ENCODE data around the gene ELOB.

The ELOB gene

DNA sequence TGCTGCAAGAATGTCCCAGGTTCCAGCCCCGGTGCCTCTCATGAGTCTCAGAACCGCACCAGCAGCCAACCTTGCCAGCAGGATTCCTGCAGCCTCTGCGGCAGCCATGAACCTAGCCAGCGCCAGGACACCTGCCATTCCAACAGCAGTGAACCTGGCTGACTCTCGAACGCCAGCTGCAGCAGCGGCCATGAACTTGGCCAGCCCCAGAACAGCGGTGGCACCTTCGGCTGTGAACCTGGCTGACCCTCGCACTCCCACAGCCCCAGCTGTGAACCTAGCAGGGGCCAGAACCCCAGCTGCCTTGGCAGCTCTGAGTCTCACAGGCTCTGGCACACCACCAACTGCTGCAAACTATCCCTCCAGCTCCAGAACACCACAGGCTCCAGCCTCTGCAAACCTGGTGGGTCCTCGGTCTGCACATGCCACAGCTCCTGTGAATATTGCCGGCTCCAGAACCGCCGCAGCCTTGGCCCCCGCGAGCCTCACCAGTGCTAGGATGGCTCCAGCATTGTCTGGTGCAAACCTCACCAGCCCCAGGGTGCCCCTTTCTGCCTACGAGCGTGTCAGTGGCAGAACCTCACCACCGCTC lies 9.8 kb downstream of the ELOB start:
- no peak for DNase-seq (ENCODE audit: low spot score)

GRCh38 chr16:2766430-2767139 lies 10.5 kb downstream of the ELOB start:
- no peak for DNase-seq (ENCODE audit: low spot score)

- DNase-seq (ENCODE audit: low spot score), result no peak
Observed at GRCh38 chr16:2765462-2766404, 11.3 kb downstream of the ELOB start.

DNA sequence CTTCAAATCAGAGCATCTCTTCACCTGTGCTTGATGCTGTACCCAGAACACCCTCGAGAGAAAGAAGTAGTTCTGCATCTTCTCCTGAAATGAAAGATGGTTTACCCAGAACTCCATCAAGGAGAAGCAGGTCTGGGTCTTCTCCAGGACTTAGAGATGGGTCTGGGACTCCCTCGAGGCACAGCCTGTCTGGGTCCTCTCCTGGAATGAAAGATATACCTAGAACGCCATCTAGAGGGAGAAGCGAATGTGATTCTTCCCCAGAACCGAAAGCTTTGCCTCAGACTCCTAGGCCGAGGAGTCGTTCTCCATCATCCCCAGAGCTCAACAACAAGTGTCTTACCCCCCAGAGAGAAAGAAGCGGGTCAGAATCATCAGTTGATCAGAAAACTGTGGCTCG lies 12.4 kb downstream of the ELOB start:
- DNase-seq (ENCODE audit: low spot score), result no peak

- DNase-seq (ENCODE audit: low spot score), result no peak
Observed at GRCh38 chr16:2763173-2763572, 13.9 kb downstream of the ELOB start.

DNA sequence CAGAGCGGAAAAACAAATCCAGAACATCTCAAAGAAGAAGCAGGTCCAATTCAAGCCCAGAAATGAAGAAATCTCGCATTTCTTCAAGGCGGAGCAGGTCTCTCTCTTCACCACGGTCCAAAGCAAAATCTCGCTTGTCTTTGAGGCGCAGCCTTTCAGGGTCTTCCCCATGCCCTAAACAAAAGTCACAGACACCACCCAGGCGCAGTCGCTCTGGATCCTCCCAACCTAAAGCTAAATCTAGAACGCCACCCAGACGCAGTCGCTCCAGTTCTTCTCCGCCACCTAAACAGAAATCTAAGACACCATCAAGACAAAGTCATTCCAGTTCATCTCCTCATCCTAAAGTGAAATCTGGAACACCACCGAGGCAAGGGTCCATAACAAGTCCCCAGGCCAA lies 14.4 kb downstream of the ELOB start:
- no peak for DNase-seq (ENCODE audit: low spot score)

DNA sequence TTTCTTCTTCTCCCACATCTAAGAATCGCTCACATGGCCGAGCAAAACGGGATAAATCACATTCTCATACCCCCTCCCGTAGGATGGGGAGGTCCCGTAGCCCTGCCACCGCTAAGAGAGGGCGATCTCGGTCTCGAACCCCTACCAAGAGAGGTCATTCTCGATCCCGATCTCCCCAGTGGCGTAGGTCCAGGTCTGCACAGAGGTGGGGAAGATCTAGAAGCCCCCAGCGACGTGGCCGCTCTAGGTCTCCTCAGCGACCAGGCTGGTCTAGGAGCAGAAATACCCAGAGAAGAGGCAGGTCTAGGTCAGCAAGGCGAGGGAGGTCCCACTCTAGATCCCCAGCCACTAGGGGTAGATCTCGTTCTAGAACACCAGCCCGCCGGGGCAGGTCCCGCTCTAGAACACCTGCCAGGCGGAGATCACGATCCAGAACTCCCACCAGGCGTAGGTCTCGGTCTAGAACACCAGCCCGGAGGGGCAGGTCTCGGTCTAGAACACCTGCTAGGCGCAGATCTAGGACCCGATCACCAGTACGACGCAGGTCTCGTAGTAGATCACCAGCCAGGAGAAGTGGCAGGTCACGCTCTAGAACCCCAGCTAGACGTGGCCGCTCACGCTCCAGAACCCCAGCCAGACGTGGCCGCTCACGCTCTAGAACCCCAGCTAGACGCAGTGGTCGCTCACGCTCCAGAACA lies 15.0 kb downstream of the ELOB start:
- no peak for DNase-seq (ENCODE audit: low spot score)

DNA sequence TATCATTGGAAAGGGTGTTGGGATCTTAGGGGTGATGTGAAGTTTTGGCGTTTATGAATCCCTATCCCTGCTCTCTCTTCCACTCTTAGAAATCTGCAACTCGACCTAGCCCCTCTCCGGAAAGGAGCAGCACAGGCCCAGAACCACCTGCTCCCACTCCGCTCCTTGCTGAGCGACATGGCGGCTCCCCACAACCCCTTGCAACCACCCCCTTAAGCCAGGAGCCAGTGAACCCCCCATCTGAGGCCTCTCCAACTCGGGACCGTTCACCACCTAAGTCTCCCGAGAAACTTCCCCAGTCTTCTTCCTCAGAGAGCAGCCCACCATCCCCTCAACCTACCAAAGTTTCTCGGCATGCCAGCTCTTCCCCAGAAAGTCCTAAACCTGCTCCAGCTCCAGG lies 15.6 kb downstream of the ELOB start:
- no peak for DNase-seq (ENCODE audit: low spot score)

- DNase-seq (ENCODE audit: low spot score), result no peak
Observed at GRCh38 chr16:2757344-2757743, 19.7 kb downstream of the ELOB start.

GRCh38 chr16:2756288-2757015 lies 20.6 kb downstream of the ELOB start:
- no peak for DNase-seq (ENCODE audit: low spot score)

GRCh38 chr16:2755158-2755557 lies 21.9 kb downstream of the ELOB start:
- no peak for DNase-seq (ENCODE audit: low spot score)

GRCh38 chr16:2753733-2754020 lies 23.4 kb downstream of the ELOB start:
- peak; percentile 52 for DNase-seq (ENCODE audit: low spot score)

- peak; percentile 91 for DNase-seq (ENCODE audit: low spot score)
Observed at GRCh38 chr16:2752850-2753732, 24.0 kb downstream of the ELOB start.

DNA sequence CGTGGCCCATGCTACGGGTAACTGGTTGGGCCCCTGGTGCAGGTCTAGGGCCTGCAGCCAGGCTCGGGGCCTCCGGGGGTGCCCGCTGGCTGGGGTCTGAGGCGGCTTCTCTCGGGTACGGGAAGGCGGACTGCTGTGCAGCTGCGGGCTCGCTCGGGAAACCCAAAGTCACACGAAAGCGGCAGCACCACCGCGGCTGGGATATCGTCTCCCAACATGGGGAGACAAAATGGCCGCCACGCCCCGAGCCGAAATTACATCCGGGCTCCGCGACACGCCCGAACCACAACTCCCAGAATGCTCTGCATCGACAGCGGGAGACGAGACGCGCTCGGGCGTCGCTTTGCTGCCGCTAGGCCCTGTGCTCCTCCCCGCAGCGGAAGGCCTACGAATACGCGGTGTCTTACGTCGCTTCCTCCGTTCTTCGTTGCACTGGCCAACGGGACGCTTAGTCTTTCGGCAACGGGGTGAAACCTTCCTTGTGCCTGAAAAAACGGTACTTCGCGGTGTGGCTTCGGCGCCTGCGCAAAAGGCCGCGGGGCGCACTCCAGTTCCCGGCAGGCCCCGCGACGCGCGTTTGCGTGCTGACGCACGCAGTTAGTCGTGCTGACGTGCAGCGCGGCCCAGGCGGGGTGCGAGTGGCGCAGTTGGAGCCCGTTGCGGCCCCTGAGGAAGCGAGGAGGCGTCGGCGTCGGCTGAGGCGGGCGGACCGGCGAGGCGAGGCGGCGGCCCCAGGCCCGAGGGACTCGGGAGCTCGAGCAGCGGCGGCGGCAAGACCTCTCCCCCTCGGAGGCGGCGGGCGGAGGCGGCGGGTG lies 24.8 kb downstream of the ELOB start, which contains the start of gene SRRM2:
SRRM2 (plus strand) TSS at position 604 of the 815 bp plus-strand sequence. CDS start 3,727 bp downstream, outside the sequence.
- peak; percentile 95 for DNase-seq (ENCODE audit: low spot score)

DNA sequence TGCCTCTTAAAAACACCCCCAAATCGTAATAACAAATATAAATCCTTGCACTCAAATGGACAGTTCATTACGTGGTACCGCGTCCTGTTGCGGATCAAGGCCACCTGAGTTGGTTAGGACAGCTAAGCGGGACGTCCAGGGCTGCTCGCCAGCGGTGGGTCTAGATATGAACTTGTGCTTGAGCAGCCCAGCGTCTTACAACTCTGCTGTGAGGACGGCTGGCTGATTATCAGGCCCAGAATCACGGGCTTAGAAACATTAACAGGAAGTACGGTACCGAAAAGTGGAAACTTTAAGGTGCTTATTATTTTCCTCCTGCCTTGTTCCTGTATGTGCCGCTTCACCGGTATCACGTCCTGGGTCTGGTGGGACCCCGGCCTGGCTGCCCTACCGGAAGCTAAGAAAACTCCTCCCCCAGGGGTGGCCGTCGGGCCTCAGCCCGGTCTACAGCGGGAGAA lies 25.5 kb downstream of the ELOB start:
- peak; percentile 80 for DNase-seq (ENCODE audit: low spot score)

GRCh38 chr16:2749936-2750335 lies 27.1 kb downstream of the ELOB start:
- no peak for DNase-seq (ENCODE audit: low spot score)

GRCh38 chr16:2749476-2749875 lies 27.6 kb downstream of the ELOB start:
- no peak for DNase-seq (ENCODE audit: low spot score)

DNA sequence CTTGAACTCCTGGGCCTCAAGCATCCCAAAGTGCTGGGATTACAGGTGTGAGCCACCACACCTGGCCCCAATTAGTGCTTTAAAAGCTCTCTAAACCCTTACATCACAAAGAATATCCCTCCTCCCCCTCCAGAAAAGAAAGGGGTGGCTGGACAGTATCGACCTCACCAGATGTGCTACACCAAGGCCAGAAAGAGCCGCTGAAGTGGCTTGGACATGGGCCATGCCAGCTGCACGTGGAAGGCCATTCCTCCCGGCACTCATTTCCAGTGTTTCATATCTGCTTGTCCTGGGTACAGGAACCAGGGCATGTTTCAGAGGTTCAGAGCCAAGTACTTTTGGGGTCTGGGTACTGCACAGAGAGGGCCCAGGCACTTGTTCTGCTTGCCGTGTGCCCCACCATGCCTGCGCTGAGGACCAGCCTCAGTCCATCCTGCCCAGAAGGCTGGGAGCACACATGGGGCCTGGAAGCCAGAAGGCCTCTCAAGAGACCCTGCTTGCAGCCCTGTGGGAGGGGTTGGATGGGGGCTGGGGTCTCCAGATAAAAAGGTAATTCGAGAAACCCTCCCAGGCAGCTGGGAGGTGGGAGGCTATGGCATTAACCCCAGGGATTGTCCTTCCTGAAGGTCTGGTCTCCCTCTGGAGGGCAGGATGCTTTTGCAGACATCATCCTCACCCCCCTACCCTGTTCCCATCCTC lies 28.2 kb downstream of the ELOB start:
- DNase-seq (ENCODE audit: low spot score), result no peak

DNA sequence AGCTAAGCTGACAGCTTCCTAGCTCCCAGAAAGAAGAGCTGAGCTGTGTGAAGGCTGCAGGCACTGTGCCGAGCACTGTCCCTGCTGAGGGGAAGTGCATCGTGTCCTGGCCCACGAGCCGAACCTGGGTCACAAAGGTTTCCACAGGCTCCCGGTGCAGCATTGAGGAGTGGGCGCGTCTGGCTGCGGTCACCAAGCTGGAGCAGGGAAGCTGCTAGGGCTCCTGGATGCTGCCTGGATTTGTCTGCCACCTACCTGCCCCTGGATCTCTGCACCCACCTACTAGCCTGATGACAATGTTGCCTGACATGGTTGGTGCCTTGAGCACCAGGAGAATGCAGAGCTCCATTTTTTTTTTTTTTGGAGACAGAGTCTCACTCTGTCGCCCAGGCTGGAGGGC lies 31.1 kb downstream of the ELOB start:
- DNase-seq (ENCODE audit: low spot score), result no peak

All from RKO (cell line).